Keratinocyte (primary cell): ENCODE results near the gene CTNNBL1.

Experiments
- EZH2 ChIP-seq: IDR thresholded peaks from one replicate; pipeline ENCODE4 v1.6.1; 2012; ENCODE audit warnings: inconsistent platforms, mild to moderate bottlenecking, low read length, moderate library complexity
- TF ChIP-seq, protein P1 (sequence below), 3 experiments: IDR thresholded peaks in 1 of 3; conservative IDR thresholded peaks in 1 of 3; optimal IDR thresholded peaks in 1 of 3; 2 replicates in 2 of 3; 3 replicates in 1 of 3; pipeline versions ENCODE3 to v1.5.1; 2011; ENCODE audit warnings: low read length in 3 of 3, mild to moderate bottlenecking in 3 of 3, moderate library complexity in 2 of 3, control low read depth in 1 of 3, inconsistent platforms in 1 of 3; ENCODE audit not compliant: insufficient read depth in 2 of 3; ENCODE audit errors: extremely low read depth in 1 of 3

DNA sequence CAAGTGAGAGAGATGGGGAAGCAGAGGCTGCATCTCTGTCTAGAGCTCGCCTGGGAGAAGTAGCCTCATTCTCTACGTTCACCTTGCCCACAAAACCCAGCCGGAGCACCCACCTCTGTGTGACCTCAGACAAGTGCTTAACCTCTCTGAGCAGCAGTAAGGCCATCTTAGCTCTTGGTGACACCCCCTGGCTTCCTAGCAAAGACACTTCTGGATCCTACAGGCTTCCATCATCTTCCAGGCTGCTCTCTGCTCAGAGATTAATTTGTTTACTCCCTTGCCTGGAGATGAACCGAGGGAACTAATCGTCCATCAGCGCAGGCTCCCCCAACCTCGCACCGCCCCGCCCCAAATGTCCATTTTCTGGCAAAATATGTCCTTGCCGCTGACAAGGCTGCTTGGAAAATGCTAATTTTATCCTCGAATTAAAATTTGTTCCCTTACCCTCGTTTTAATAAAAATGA lies 24.0 kb upstream of the CTNNBL1 start:
- peak; percentile 36 for TF ChIP-seq EZH2
- TF ChIP-seq, protein P1, sequence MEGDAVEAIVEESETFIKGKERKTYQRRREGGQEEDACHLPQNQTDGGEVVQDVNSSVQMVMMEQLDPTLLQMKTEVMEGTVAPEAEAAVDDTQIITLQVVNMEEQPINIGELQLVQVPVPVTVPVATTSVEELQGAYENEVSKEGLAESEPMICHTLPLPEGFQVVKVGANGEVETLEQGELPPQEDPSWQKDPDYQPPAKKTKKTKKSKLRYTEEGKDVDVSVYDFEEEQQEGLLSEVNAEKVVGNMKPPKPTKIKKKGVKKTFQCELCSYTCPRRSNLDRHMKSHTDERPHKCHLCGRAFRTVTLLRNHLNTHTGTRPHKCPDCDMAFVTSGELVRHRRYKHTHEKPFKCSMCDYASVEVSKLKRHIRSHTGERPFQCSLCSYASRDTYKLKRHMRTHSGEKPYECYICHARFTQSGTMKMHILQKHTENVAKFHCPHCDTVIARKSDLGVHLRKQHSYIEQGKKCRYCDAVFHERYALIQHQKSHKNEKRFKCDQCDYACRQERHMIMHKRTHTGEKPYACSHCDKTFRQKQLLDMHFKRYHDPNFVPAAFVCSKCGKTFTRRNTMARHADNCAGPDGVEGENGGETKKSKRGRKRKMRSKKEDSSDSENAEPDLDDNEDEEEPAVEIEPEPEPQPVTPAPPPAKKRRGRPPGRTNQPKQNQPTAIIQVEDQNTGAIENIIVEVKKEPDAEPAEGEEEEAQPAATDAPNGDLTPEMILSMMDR (optimal IDR thresholded peaks at IDR 0.05 in 1 of 3, IDR thresholded peaks at IDR 0.05 in 1 of 3, conservative IDR thresholded peaks at IDR 0.05 in 1 of 3; ENCODE audit: extremely low read depth in 1 of 3, insufficient read depth in 2 of 3, low read length in 3 of 3): no peak
